ENCODE results near the gene CCDC28B.

Gene CCDC28B

DNA sequence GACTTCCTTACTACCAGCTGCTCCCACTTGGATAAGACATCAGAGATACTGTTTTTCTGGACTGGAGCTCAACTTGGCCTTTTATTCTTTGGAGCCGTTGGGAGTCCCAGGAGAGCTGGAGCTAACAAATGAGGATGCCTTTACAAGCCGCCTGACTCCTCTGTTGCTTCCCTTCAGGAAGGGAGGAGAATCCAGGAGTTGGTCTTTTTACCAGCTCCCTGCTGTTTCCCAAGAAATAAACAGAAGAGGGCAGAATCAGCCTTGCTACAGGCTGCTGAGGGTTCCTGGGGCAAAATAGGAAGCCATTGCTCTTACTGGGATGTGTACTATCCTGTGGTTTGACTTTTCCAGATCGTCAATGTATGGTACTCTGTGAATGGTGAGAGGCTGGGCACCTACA, 23.3 kb downstream of the CCDC28B start:
- no peak for DNase-seq

DNA sequence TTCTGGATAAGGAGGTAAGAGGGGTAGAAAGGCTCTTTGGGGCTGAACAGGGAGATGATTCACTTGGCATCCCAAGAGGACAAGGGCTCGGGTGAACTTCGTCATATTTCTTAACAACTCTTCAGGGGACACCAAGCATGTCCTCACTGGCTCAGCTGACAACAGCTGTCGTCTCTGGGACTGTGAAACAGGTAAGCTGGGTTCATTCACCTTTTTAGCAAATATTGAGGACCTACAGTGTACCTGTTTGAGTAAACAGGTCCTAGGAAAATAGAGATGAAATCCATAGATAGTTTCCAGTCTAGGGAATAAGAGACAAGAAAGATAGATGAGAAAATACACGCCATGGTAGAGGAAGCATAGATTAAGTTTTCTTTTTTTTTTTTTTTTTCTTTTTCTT, 23.9 kb downstream of the CCDC28B start:
- no peak for DNase-seq

DNA sequence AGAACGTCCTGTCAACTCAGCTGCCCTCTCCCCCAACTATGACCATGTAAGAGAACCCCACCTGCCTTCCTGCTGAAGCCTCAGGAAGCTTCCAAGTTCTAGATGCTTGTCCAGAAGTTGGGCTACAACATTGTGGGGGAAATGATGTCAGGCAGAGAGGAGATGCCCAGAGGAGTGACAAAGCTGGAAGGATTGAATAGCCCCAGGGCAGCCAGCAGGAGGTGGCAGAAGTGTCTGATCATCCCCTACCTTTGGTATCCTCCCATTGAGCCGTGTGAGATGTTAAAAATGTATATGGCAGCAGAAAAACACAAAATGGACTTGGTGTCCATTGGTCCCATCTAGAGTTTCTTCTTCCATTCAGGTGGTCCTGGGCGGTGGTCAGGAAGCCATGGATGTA, 28.4 kb downstream of the CCDC28B start:
- no peak for DNase-seq

DNA sequence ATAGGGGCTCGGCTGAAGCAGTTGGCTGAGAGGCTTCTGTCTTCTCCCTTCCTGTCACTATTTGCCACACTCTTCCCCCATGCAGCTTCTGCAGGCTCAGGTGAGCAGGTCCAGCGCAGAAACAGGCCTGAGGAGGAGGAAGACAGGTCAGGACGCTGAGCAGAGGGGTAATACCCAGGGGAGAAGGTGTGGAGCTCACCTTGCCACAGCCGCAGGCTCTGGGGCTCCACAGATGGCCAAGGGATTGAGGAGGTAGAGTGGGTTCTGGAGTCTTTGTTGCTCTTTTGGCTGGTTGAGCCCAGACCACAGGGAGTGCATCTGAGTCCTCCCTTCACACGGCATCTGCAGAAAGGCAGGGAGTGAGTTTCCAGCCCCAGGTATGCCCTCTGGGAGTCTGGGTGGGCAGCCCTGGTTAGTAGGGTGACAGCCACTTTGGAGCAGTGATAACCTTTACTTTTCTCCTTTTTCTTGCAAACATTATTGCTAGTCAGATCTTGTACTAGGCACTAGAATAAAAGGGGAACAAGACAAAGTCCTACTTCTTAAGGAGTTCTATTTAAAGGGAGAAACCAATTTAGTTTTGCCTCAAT, 31.5 kb downstream of the CCDC28B start:
- DNase-seq = no peak

DNA sequence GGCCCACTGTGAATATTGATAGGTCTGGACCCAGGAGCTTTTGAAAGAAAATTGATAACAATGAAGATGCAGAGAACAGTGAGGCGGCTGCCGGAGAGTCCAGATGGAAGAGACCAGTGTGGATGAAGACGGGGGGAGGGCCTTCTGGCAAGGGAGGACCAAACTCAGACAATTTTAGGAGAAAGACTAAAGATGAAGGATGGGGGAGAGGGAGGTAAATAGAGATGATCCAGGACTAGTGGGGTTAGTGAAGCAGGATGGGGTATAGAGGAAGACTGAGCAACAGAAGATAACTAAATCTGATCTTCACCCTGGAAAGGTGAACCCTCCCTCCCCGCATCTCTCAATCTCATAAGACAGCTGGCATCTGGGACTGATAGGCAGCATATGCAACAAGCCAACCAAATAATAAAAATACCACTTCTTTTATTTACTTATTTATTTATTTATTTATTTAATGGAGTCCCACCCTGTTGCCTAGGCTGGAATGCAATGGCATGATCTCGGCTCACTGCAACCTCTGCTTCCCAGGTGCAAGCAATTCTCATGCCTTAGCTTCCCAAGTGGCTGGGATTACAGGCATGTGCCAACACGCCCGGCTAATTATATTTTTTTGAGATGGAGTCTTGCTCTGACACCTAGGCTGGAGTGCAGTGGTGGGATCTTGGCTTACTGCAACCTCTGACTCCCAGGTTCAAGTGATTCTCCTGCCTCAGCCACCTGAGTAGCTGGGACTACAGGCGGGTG, 32.3 kb downstream of the CCDC28B start:
- DNase-seq = no peak

DNA sequence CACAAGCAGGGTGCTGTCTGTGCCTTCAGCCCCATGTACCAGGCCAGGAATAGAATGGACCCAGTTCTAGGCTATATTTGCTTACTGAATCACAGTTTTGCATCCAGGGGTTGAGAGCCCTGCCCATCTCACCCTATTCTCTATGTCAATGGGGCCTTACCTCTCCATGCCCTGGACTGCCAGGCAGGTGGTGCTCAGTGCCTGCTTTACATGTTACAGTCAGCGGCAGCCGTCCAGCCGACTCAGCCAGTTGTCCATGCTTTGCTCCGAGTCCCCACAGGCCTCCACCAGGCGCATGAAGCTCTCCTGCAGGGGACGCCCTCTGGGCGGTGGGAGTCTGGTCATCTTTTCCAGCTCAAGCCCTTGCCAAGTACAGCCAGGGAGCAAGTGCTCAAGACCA, 34.4 kb downstream of the CCDC28B start:
- no peak for DNase-seq

DNA sequence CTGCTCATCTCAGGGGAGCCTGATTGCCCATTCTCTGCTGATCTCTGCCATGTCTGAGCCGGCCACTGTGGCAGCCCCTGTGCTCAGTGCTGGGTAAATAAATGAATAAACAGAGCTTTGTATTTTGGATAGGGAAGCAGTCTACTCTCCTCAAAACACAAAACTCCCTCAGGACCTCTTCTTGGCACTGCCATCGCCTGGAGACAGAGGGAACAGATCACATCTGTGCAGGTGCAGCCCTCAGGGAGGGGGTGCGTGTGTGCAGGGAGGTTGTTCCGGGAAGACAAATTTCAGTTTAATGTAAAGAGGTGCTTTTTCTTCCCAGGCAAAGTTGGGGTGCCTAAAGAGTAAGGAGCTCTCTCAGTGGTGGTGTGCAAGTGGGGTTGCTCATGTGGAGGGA, 38.9 kb downstream of the CCDC28B start:
- DNase-seq = no peak

DNA sequence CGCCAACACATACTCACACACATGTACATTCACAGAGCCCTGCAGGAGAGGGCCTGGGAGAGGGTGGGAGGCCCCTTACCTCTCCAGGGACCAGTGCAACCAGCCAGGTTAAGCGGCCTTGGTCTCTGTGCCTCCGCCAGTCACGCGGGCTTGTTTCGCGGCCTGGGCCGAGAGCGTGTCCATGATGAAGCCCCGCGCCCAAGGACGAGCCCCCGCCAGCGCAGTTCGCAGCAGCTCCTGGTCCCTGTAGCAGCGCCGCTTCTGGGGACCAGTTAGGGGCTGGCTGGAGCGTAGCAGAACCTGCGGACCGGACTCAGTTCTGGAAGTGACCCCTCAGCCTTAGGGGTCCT, 39.4 kb downstream of the CCDC28B start:
- DNase-seq = no peak

DNA sequence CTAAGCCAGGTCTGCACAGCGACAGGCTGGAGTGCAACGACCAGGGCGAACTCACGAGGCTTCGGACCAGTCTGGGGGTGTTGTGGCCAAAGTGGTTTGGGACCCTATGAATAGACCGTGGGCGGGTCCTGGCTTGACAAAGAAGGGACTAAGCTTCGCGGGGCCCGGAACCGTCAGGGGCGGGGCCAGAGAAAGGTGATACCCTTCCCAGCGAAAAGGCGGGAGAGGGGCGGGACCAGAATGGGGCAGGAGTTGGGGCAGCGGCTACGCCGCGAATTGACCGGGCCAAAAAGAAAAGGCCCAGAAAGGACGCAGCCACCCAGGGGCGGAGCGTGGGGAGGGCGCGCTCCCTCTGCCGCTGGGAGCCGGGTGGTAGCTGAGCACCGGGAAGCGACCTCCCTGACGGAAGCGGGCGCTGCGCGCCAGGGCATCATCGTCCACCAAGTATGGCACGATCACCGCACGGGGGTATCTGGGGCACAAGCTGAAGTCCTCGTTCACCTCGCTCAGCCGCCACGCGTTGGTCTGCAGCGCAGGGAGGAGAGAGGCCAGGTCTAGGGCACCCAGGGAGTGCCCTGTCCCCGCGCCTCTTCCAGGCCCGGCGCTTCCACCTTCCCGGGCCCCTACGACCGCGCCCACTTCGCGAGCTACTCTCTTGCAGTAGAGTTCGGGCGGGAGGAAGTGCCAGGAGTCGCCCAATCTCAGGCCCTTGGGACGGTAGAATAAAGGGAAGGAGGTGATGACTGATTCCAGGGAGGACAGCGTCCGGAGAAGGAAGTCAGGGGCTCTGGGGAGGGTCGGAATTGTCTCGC, 40.0 kb downstream of the CCDC28B start:
- DNase-seq = peak; percentile 70

DNA sequence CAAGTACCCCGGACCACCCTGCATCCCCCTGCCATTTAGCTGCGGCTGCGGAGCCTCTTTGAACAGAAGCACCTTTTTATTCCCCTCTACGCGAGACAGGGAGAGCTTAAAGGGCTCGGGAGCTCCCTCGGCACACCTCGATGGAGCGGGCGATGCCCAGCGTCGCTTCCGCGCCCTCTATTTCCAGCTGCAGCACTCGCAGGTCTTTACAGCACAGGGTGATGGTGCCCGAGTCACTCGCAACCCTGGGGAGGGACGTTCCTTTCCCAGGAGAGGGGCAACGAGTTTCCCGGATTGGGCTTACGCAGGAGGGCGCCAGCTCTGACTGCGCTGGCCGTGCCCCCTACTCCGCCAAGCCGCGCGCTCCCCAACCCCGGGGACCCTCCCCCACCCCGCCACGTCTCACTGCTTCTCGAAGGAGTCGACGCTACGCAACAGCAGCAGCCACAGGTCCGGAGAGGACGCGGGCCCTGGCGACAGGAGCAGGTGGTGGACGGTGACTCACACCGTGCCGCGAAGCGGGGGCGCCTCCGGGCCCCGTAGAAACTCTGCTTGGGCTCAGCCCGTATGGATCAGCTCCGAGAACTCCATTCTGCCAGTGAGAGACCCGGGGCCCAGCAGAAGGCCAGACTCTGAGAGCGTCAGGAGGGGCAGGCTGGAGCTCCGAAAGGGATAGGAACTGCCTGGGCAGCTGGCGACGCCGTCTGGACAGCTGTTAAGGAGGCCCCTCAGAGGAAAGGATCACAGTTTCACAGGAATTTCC, 40.8 kb downstream of the CCDC28B start:
- DNase-seq = peak; percentile 42

DNA sequence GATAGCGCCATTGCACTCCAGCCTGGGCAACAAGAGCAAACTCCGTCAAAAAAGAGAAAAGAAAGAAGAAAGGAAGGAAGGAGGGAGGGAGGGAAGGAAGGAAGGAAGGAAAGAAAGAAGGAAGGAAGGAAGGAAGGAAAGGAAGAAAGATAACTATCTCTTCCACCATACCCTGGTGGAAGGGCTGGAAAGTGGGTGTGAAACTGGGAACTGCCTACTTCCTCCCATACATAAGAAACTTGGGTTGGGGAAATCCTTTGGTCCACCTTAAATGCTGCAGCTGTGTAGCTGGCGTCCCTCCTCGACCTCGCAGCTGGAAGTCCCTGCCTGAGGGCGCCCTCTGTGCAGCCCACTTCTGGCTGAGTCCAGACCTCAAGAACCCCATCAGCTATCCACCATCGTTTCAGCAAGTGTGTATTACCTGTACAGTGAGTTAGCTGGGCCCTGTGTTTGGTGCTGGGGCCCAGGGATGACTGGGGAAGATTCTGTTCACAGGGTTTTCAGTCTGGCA, 42.0 kb downstream of the CCDC28B start:
- no peak for DNase-seq

DNA sequence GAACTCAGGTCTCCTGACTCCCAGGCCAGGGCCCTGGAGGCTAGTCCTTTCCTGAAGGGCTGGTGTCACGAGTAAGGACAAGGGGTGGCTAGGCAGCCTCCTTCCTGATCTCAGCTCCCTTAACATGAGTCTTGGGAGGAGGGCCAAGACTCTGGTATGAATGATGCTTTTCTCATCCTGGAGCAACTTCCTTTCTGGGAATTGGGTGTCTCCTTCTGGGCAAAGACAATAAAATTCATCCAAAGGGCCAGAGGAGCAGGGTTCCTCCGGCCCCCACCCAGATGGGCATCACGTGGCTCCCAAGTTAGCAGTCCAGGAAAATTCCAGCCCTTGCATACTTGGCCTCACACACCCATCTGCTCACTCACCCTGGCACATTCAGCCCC, 46.5 kb downstream of the CCDC28B start, which contains the start of gene FAM167B:
TSS of gene FAM167B (plus strand) at position 335 of the 386 bp plus-strand sequence. CDS start 200 bp downstream, outside the sequence.
- no peak for DNase-seq

DNA sequence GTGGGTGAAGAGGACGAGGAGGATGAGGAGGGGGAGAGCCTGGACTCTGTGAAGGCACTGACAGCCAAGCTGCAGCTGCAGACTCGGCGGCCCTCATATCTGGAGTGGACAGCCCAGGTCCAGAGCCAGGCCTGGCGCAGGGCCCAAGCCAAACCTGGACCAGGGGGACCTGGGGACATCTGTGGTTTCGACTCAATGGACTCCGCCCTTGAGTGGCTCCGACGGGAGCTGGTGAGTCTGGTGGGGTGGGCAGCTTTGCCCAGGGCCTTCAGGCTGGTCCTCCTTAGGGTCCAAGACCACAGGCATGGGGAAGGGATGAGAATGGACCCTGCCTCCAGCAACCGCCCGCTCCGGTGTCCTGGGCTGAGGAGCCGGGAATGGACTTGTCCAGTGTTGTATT, 47.1 kb downstream of the CCDC28B start:
- DNase-seq = no peak

DNA sequence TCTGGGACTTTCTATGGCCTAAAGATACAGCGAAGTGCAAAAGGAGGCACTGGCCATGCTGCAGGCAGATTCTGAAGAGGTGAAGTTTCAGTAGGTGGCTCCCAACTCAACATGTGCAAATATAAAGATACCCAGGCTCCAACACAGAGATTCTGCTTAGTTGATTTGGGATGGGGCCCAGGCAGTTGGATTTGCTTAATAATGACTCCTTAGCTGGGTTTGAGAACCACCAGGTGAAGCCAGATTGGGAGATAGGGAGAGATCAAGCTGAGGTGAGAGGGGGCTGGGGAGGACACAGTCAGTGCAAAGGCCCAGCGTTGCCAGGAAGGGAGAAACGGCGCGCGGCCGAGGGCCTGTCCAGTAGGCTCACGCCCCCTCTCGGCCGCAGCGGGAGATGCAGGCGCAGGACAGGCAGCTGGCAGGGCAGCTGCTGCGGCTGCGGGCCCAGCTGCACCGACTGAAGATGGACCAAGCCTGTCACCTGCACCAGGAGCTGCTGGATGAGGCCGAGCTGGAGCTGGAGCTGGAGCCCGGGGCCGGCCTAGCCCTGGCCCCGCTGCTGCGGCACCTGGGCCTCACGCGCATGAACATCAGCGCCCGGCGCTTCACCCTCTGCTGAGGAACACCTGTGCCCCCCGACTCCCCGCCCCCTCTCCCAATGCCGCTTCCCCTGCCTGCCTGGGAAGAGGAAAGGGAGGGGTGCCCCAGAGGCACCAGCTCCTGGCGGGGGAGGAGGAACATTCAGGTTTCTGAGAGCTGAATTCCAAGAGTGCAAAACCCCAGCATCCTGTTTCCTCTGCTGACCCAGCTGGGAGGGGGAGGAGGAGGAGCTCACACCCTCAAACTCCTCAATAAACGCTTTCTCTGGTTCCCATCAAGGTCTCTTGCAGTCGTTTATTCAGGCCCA, 47.8 kb downstream of the CCDC28B start:
- DNase-seq = peak; percentile 80

DNA sequence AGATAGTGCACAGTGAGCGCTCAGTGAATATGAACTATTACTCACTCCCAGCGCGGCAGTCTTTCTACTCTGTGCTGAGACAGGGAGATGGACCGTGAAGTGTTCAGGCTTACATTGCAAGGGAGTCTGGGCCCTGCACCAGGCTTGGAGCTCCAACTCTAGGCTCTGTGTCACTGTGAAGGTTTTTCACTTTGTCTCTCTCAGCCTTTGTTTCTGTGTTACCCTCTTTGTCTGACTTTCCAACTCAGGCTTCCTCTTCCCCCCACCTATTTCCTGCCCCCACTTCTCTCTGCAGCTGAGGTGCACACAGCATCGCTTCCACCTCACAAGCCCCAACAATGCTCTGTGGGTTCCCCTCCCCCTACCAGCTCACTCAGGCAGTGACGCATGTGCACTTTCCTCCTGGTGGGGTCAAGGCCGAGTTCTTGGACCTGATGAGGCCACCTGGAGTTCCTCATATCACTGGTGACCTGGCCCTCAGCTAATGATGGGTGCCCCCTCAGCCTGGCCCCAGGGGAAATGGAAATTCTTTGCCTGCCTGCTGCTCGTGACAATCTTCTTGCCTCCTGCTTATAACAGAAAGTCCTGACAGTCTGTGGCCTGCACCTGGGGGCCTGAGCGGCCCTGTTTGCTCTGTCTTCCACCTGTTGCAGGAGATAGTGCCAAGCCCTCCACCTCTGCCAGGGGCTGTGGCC, 49.6 kb downstream of the CCDC28B start:
- DNase-seq = peak; percentile 89

DNA sequence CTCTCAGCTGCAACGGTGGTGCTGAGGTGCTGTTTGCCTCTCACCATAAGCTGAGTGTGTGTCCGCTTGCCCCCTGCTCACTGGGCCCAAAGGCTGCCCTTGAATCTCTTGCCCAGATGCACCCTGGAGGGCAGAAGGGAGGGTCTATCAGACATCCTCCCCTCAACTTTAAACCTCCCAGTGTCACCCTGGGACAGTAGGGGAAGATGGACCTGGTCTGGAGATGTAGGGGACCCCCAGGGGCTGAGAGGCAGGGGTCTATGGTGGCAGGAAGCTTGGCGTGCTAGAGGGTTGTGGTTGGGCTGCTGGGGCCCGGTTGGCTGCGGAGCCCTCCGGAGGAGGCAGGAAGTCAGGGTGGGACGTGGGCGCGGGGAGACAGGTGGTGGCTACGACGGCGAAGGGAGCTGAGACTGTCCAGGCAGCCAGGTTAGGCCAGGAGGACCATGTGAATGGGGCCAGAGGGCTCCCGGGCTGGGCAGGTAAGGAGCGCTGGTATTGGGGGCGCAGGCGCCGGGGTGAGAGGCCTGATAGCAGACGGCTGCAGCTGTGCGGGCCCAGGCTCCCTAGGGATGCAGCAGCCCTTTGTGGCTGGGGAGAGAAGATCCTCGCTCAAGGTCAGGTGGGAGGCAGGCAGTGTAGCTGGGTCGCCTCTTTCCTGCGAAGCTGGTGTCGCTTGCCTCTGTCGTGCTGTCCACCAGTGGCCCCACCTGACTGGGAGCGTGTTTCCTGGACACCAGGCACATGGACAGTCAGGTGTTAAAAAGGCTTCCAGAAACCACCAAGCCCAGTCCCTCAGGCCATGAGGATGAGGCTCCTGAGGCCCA, 50.7 kb downstream of the CCDC28B start, which contains the start of gene LCK:
TSS of gene LCK (plus strand) at position 373 of the 824 bp plus-strand sequence. CDS start 23,065 bp downstream, outside the sequence.
- DNase-seq = peak; percentile 65
